GM23338 (cell line): ENCODE data around the gene PLA2G1B. TPM values are rescaled to one million over a fixed set of nuclear protein-coding genes. Genes with fewer than 3 reads are reported as not detected.

Experiments used
- ATAC-seq: fragments of 200-7000 bp; cut with Tn5 transposase; 3 replicates; pipeline ENCODE4 v1.9.1; 2020
- DNase-seq: peaks from one replicate; pipeline ENCODE4 v3.0.0-alpha.2; 2015; ENCODE audit warnings: low spot score
- H2AFZ ChIP-seq: fragments of 200-600 bp; sonication (generic); 2 replicates; pipeline ENCODE4 v1.8.0; 2016; ENCODE audit warnings: antibody characterized with exemption, mild to moderate bottlenecking, moderate library complexity
- H3F3A ChIP-seq: fragments of 200-600 bp; sonication (generic); replicated peaks from 2 replicates; pipeline ENCODE4 v1.8.0; 2017; ENCODE audit warnings: antibody characterized with exemption, mixed run types, low read depth
- H3K27ac ChIP-seq: fragments of 200-600 bp; sonication (generic); 2 replicates; pipeline ENCODE4 v1.6.1; 2016; ENCODE audit warnings: low read depth
- H3K27me3 ChIP-seq: fragments of 200-600 bp; sonication (generic); 2 replicates; pipeline ENCODE4 v1.8.0; 2016; ENCODE audit warnings: mild to moderate bottlenecking, mixed run types, moderate library complexity; ENCODE audit not compliant: insufficient read depth
- H3K36me3 ChIP-seq: fragments of 200-600 bp; sonication (generic); 2 replicates; pipeline ENCODE4 v1.8.0; 2016; ENCODE audit warnings: mild to moderate bottlenecking; ENCODE audit not compliant: insufficient read depth
- H3K4me1 ChIP-seq: fragments of 200-600 bp; sonication (generic); 2 replicates; pipeline ENCODE4 v1.8.0; 2016; ENCODE audit warnings: mild to moderate bottlenecking, moderate library complexity; ENCODE audit not compliant: insufficient read depth
- H3K4me2 ChIP-seq: fragments of 200-600 bp; sonication (generic); 2 replicates; pipeline ENCODE4 v1.7.1; 2017; ENCODE audit warnings: mixed run types
- H3K4me3 ChIP-seq: fragments of 200-600 bp; sonication (generic); 2 replicates; pipeline ENCODE4 v1.6.1; 2016; ENCODE audit warnings: mixed run types
- H3K79me2 ChIP-seq: fragments of 200-600 bp; sonication (generic); replicated peaks from 2 replicates; pipeline ENCODE4 v1.8.0; 2017; ENCODE audit warnings: mild to moderate bottlenecking; ENCODE audit not compliant: insufficient read depth
- H3K9me2 ChIP-seq: fragments of 200-600 bp; sonication (generic); 2 replicates; pipeline ENCODE4 v1.8.0; 2017; ENCODE audit not compliant: insufficient read depth
- H4K20me1 ChIP-seq: fragments of 200-600 bp; sonication (generic); replicated peaks from 2 replicates; pipeline ENCODE4 v1.8.0; 2017; ENCODE audit warnings: mild to moderate bottlenecking; ENCODE audit not compliant: insufficient read depth
- H3K27ac Mint-ChIP-seq: 2 replicates; pipeline ENCODE4 v1.8.0; 2020; ENCODE audit warnings: inconsistent platforms, mild to moderate bottlenecking, moderate library complexity, mixed read lengths
- H3K27me3 Mint-ChIP-seq: 3 replicates; pipeline ENCODE4 v1.8.0; 2022; ENCODE audit warnings: low read depth, mild to moderate bottlenecking, moderate library complexity, mixed read lengths, inconsistent platforms; ENCODE audit not compliant: insufficient read depth, poor library complexity
- H3K36me3 Mint-ChIP-seq: 3 replicates; pipeline ENCODE4 v1.8.0; 2021; ENCODE audit warnings: low read depth, mild to moderate bottlenecking, inconsistent platforms, moderate library complexity, mixed read lengths
- H3K4me1 Mint-ChIP-seq: 3 replicates; pipeline ENCODE4 v1.8.0; 2020; ENCODE audit warnings: mild to moderate bottlenecking, inconsistent platforms, mixed read lengths
- H3K4me3 Mint-ChIP-seq: 3 replicates; pipeline ENCODE4 v1.8.0; 2021; ENCODE audit warnings: moderate library complexity, mild to moderate bottlenecking, inconsistent platforms, mixed read lengths
- H3K9me3 Mint-ChIP-seq: 3 replicates; pipeline ENCODE4 v1.8.0; 2020; ENCODE audit warnings: moderate library complexity, mild to moderate bottlenecking, inconsistent platforms, mixed read lengths
- JUNB ChIP-seq: IDR thresholded peaks from one replicate; pipeline ENCODE4 v1.6.1; 2016; ENCODE audit warnings: antibody characterized with exemption; ENCODE audit not compliant: unreplicated experiment
- NANOG ChIP-seq: IDR thresholded peaks from 2 replicates; pipeline ENCODE4 v1.6.1; 2016; ENCODE audit warnings: antibody characterized with exemption, borderline replicate concordance
- POLR2AphosphoS5 ChIP-seq: IDR thresholded peaks from 2 replicates; pipeline ENCODE4 v1.6.1; 2016; ENCODE audit warnings: antibody characterized with exemption, low read depth
- REST ChIP-seq: IDR thresholded peaks from one replicate; pipeline ENCODE4 v1.6.1; 2018; ENCODE audit warnings: antibody characterized with exemption; ENCODE audit not compliant: unreplicated experiment
- STAT1 ChIP-seq: IDR thresholded peaks from one replicate; pipeline ENCODE4 v1.6.1; 2016; ENCODE audit warnings: antibody characterized with exemption; ENCODE audit not compliant: unreplicated experiment
- ZNF114 ChIP-seq: fragments of 250-450 bp; sonication (Bioruptor Pico); IDR thresholded peaks from 2 replicates; pipeline ENCODE4 v1.5.0; 2020; ENCODE audit warnings: mild to moderate bottlenecking, moderate library complexity
- polyA plus RNA-seq: library from polyadenylated mRNA; unstranded; fragments of >200 nt; fragmentation: Nextera tagmentation; extraction: Ambion mirVana; gene quantifications from 2 replicates; pipeline ENCODE4 v1.2.1, GENCODE V29; 2016
- total RNA-seq: library from RNA; depleted of rRNA; stranded (reverse); fragments of >200 nt; shearing (Covaris generic); gene quantifications from 2 replicates; pipeline ENCODE4 v1.2.3, GENCODE V29; 2014
- TF ChIP-seq, protein P1 (sequence below): fragments of 250-450 bp; sonication (Bioruptor Pico); IDR thresholded peaks from 2 replicates; pipeline ENCODE4 v1.5.0; 2020; ENCODE audit warnings: mild to moderate bottlenecking, moderate library complexity

Gene PLA2G1B
- total and polyA plus RNA-seq, 2 experiments from 2014 or later, result not detected

DNA sequence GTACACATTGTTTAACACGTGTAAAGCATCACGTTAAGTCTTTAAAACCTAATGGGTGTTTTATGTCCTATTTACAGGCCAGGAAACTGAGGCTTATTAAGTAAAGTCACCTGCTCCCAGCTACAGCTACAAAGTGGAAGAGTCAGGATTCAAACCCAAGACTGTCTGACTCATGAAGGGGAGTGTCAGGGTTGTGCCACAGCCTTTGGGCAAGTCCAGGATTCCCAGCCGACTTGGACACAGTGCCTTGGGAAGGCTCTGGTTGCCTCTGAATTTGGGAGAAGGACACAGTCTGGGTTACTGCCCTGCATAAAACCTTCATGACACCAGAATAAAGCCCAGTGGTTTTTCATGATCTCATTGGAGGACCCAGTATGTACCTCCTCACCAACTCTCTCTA, 43.2 kb downstream of the PLA2G1B start (continued):
- TF ChIP-seq, protein P1, sequence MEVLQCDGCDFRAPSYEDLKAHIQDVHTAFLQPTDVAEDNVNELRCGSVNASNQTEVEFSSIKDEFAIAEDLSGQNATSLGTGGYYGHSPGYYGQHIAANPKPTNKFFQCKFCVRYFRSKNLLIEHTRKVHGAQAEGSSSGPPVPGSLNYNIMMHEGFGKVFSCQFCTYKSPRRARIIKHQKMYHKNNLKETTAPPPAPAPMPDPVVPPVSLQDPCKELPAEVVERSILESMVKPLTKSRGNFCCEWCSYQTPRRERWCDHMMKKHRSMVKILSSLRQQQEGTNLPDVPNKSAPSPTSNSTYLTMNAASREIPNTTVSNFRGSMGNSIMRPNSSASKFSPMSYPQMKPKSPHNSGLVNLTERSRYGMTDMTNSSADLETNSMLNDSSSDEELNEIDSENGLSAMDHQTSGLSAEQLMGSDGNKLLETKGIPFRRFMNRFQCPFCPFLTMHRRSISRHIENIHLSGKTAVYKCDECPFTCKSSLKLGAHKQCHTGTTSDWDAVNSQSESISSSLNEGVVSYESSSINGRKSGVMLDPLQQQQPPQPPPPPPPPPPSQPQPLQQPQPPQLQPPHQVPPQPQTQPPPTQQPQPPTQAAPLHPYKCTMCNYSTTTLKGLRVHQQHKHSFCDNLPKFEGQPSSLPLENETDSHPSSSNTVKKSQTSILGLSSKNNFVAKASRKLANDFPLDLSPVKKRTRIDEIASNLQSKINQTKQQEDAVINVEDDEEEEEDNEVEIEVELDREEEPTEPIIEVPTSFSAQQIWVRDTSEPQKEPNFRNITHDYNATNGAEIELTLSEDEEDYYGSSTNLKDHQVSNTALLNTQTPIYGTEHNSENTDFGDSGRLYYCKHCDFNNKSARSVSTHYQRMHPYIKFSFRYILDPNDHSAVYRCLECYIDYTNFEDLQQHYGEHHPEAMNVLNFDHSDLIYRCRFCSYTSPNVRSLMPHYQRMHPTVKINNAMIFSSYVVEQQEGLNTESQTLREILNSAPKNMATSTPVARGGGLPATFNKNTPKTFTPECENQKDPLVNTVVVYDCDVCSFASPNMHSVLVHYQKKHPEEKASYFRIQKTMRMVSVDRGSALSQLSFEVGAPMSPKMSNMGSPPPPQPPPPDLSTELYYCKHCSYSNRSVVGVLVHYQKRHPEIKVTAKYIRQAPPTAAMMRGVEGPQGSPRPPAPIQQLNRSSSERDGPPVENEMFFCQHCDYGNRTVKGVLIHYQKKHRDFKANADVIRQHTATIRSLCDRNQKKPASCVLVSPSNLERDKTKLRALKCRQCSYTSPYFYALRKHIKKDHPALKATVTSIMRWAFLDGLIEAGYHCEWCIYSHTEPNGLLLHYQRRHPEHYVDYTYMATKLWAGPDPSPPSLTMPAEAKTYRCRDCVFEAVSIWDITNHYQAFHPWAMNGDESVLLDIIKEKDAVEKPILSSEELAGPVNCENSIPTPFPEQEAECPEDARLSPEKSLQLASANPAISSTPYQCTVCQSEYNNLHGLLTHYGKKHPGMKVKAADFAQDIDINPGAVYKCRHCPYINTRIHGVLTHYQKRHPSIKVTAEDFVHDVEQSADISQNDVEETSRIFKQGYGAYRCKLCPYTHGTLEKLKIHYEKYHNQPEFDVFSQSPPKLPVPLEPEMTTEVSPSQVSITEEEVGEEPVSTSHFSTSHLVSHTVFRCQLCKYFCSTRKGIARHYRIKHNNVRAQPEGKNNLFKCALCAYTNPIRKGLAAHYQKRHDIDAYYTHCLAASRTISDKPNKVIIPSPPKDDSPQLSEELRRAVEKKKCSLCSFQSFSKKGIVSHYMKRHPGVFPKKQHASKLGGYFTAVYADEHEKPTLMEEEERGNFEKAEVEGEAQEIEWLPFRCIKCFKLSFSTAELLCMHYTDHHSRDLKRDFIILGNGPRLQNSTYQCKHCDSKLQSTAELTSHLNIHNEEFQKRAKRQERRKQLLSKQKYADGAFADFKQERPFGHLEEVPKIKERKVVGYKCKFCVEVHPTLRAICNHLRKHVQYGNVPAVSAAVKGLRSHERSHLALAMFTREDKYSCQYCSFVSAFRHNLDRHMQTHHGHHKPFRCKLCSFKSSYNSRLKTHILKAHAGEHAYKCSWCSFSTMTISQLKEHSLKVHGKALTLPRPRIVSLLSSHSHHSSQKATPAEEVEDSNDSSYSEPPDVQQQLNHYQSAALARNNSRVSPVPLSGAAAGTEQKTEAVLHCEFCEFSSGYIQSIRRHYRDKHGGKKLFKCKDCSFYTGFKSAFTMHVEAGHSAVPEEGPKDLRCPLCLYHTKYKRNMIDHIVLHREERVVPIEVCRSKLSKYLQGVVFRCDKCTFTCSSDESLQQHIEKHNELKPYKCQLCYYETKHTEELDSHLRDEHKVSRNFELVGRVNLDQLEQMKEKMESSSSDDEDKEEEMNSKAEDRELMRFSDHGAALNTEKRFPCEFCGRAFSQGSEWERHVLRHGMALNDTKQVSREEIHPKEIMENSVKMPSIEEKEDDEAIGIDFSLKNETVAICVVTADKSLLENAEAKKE (CRISPR knock-in tag), result no peak
- TF ChIP-seq STAT1, result no peak
- no peak for TF ChIP-seq NANOG
- TF ChIP-seq JUNB, result no peak

- Mint-ChIP-seq H3K4me3 (no peak overlapping the region; the same call in 2 of the 3 replicates), H3K27ac (no peak overlapping the region), H3K36me3 (peaks cover 6% of the 10 kb centered on the region), H3K9me3 (peaks cover 17% of the 10 kb centered on the region), H3K4me1 (peaks cover 6% of the 10 kb centered on the region), H3K27me3 (peaks cover 13% of the 10 kb centered on the region)
- peak; percentile 67 for ATAC-seq
- Histone ChIP-seq H3K36me3 (no peaks in the 10 kb centered on the region), H3K9me2 (no peaks in the 10 kb centered on the region), H3K27ac (no peak overlapping the region), H2AFZ (peak overlapping the region; percentile 66; the same call in 1 of the 2 replicates), H3F3A (no peaks in the 10 kb centered on the region), H3K27me3 (no peaks in the 10 kb centered on the region), H4K20me1 (no peaks in the 10 kb centered on the region), H3K4me1 (no peaks in the 10 kb centered on the region), H3K4me2 (no peak overlapping the region), H3K79me2 (no peaks in the 10 kb centered on the region), H3K4me3 (no peak overlapping the region)
- peak; percentile 70 for DNase-seq
- no peak for TF ChIP-seq REST
- no peak for TF ChIP-seq ZNF114 (CRISPR knock-in tag)
- TF ChIP-seq, protein P1 (CRISPR knock-in tag), result no peak
- TF ChIP-seq POLR2AphosphoS5, result no peak
Observed at GRCh38 chr12:120283318-120283717, 44.3 kb downstream of the PLA2G1B start.
